GM19372 (cell line): ENCODE results near the gene PTCH2.

Source experiments
- ATAC-seq: cut with Tn5 transposase; IDR thresholded peaks from one replicate; pipeline ENCODE4 v1.9.1; 2021; ENCODE audit warnings: mild to moderate bottlenecking, low read depth, moderate library complexity; ENCODE audit not compliant: unreplicated experiment

Gene PTCH2, protein sequence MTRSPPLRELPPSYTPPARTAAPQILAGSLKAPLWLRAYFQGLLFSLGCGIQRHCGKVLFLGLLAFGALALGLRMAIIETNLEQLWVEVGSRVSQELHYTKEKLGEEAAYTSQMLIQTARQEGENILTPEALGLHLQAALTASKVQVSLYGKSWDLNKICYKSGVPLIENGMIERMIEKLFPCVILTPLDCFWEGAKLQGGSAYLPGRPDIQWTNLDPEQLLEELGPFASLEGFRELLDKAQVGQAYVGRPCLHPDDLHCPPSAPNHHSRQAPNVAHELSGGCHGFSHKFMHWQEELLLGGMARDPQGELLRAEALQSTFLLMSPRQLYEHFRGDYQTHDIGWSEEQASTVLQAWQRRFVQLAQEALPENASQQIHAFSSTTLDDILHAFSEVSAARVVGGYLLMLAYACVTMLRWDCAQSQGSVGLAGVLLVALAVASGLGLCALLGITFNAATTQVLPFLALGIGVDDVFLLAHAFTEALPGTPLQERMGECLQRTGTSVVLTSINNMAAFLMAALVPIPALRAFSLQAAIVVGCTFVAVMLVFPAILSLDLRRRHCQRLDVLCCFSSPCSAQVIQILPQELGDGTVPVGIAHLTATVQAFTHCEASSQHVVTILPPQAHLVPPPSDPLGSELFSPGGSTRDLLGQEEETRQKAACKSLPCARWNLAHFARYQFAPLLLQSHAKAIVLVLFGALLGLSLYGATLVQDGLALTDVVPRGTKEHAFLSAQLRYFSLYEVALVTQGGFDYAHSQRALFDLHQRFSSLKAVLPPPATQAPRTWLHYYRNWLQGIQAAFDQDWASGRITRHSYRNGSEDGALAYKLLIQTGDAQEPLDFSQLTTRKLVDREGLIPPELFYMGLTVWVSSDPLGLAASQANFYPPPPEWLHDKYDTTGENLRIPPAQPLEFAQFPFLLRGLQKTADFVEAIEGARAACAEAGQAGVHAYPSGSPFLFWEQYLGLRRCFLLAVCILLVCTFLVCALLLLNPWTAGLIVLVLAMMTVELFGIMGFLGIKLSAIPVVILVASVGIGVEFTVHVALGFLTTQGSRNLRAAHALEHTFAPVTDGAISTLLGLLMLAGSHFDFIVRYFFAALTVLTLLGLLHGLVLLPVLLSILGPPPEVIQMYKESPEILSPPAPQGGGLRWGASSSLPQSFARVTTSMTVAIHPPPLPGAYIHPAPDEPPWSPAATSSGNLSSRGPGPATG

DNA sequence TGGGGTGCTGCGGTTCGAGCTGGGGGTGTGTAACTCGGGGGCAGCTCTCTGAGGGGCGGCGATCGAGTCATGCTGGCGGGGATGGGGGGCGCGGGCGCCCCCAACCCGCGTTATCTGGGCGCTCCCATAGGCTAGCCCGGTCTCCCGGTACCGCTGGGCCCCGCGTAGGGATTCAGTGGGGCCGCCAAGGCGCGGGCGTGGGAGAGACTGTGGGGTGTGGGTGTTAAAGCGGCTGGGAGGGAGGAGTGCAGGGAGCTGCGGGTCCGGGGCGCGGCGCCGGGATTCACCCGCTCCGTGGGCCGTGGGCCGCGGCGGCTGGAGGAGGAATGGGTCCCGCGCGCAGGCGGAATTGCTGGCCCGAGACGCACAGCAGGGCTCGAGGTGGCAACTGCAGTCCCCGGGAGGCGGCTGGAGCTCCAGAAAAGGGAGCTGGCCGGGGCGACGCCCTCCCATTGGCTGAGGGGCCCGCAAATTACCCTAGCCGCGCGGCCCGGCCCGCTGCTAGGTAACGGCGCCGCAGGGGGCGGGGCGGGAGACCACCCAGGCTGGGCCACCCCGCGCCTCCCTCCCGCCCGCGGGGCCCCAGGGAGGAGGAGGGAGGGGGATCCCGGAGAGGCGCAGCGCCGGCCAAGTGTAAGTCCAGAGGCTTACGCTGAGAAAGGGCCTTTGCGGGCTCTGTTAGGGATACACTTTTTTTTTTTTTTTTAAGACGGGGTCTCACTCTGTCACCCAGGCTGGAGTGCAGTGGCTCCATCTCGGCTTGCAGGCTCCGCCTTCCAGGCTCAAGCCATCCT is at the start of gene PTCH2:
PTCH2 (minus strand) TSS at position 392 of the 794 bp plus-strand sequence; CDS start at position 71, 321 bp downstream.
- ATAC-seq: no peak

DNA sequence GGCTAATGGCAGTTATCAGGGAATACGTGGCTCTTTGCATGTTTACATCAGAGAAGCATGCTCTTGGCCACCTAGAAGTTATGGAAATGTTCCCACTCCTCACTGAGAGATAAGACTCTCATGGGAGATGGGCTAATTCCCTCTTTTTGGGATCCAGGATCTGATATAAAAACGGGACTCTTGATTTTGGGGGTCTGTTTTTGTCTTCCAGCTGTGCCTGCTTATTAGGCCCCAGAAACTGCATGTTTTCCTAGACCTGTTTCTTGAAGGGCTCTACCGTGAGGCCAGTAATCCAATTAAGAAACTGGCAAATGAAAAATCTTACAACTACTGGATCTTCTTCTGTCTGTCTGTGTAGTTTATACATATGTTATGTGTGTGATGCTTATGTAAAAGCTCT is 47.0 kb upstream of the PTCH2 start:
- no peak for ATAC-seq

DNA sequence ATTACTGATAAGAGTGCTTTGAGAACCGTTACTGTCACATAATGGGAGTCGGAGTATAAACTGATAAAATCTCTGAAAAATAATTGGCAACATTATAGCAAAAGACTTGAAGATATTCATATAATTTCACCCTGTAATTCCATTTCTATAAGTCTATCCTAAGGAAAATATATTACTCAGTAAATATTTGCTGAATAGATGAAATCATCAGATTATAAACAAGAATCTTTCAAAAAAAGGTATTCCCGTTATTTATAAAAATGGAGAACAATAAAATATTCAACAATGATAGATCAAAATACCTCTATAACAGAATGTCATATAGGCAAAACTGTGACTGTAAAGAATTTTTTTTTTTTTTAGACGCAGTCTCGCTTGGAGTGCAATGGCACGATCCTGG is 42.4 kb upstream of the PTCH2 start:
- ATAC-seq: no peak

DNA sequence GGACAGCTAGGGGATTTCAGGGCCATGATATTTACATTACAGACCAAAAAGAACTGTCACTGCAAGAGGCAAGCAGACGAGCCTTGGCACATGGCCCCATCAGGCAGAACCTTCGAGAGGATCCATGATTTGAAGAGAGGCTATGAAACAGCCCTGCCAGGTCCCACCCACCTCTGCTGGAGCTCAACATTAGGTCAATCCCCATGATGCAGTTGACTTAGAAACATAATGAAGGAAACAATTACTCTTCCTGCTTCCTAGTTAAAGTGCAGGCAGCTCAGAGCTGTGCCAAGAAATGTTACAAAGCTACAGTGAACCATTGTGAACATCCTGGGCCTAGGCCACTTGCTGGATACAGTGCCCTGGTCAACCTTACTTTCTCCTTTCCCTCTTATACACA is 41.7 kb upstream of the PTCH2 start:
- no peak for ATAC-seq

DNA sequence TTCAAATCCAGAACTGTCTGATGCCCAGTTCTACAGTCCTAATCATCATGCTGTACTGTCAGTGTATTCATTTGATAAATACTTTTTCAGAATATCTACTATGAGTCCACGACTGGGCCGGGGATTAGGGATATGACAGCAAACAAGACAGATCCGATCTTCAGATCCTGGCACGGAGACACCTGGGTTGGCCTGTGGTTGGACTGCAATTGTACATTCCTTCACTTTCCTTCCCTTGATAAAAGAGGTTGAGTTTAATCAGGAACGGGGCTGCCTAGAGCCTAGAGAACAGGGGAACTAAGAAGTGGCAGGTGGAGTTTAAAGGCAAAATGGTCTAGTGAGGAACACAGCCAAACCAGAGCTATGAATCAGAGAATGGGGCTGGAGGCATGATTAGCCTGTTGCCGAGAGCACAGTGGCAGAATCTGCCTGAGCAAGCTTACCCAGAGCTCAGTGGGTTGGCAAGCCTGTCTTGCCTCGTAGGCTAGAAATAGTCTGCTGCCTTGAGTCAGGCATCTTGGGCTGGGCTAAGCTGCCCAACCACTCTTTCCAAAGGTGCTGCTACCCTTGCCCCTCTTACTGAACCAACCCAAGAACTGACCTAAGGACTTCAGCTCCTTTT is 38.1 kb upstream of the PTCH2 start:
- ATAC-seq: no peak

DNA sequence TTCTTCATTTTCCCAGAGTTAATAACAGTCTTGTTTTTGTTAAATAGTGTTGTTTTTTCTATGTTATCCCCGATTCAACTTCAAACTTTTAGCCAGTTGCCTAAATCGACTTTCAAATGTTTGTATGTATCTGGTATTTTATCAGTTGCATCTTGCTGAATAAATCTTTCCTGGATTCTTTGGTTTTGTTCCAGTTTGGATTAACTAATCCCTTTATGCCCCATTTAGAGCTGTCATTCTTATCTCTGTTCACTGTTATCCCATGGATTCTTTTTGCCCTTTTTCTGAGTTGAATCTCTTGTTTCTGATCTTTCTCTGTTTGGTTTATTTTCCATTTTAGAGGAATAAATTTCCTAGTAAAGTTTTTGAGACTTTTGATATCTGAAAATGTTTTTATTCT is 31.1 kb upstream of the PTCH2 start:
- no peak for ATAC-seq

DNA sequence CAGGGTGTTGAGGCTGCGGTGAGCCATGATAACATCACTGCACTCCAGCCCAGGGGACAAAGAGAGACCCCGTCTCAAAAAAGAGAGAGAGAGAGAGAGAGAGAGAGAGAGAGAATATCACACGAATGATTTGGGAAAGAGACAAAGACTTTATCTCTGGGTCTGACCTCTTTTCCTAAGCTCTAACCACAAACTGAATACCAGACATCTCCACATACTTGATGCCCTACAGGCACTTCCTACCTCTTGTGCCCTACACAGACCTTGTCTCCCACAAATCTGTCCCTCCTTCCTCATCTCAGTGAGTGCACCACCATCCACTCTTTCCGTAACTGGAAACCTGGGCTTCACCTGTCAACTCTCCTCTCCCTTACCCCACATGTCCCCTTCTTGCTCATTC is 27.0 kb upstream of the PTCH2 start:
- ATAC-seq: no peak

DNA sequence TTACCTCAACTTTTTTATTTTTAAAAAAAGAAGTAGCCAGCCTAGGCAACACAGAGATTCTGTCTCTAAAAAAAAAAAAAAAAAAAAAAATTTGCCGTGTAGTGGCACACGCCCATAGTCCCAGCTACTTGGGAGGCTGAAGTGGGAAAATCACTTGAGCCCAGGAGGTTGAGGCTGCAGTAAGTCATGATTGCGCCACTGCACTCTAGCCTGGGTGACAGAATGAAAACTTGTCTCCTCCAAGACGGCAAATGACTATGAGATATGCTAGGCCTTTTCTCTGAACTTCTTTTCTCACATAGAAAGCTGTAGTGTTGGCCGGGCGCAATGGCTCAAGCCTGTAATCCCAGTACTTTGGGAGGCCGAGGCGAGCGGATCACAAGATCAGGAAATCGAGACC is 24.7 kb upstream of the PTCH2 start:
- no peak for ATAC-seq

DNA sequence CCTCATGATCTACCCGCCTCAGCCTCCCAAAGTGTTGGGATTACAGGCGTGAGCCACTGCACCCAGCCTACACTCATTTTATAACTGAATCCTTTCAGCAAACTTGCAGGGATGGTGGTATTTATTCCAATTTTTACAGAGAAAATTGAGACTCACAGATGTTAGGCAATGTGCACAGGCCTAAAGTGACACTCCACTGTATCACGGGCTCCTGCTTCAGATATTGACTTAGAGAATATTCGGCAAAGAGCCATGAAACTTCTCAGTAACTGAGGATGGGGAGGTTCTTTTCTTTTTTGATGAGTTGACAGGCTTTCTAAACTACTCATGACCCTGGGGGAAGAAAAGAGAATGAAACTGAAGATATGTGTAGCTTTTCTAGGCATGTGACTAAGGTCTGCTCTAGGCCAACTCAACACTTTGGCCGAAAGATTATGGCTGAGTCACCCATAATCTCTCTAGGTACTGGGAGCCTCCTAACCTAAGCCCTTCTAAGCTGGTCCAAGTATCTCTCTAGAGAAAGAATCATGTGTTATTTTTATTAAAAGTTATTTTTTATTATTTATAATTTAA is 19.9 kb upstream of the PTCH2 start:
- no peak for ATAC-seq

DNA sequence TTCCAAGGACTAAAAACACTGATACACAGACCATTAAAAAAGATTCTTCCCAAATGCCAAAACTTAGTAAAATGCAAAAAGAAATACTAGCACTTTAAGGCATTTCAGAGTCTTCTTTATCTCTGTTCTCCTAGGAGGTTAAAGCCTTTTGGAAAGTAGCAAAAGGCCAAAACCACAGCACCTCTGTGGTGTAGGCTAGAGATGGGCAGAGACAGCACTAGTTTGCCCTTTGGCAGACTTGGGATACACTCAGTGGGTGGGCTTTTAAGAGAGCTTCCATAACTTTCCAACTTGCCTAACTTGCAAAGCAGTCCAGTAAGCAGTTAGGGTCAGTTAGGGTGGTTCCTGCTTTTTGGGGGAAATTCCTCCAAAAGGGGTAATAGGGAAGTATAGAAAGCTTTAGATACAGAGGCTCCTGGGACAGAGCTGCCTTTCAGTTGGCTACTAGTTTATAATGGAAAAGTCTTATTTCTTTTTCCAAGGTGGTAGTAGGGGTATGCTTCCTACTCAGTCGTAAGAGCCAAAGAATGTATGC is 17.9 kb upstream of the PTCH2 start:
- ATAC-seq: no peak

DNA sequence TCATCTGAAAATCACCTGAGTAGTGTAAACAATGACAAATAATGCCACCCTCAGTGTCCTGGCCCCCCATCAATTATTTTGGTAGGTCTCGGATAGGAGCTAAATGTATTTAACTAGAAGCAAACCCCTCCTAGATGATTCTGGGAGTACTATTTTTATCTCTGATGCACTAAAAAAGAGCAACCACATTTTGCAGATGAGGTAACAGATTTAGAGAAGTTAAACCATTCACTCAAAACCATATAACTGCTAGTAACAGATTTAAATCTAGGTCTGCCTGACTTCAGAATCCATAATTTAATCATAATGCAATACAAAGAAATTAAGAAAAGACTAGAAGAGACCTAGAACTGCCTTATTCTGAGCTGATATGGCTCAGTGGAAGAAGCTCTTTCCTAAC is 17.3 kb upstream of the PTCH2 start:
- no peak for ATAC-seq

DNA sequence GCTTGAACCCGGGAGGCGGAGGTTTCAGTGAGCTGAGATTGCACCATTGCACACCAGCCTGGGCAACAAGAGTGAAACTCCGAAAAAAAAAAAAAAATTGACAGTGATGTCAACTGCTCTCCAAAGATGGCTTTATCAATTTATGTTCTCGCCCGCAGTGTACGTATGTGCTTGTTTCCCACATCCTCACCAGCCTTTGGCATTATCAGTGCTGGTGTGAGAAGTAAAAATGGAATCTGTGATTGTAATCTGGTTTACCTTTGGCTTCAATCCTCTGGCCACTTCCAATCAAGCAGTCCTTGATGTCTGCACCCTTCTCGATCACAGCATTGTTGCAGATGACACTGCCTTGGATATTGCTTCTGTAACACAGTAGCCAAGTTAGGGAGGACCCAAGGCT is 14.4 kb upstream of the PTCH2 start:
- ATAC-seq: no peak

DNA sequence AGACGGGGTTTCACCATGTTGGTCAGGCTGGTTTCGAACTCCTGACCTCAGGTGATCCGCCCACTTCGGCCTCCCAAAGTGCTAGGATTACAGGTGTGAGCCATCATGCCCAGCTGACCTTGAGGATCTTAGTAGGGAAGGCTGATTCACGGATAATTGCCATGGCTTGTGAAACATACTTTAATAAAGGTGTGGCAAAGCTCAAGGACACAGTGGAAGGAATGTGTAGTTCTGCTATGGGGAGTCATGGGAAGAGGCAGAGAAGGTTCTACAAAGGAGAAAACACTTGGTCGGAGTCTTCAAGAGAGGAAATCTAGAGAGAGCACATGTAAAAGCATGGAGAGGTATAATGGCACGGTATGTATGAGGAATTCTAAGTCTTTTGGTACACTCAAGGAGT is 12.7 kb upstream of the PTCH2 start:
- no peak for ATAC-seq

DNA sequence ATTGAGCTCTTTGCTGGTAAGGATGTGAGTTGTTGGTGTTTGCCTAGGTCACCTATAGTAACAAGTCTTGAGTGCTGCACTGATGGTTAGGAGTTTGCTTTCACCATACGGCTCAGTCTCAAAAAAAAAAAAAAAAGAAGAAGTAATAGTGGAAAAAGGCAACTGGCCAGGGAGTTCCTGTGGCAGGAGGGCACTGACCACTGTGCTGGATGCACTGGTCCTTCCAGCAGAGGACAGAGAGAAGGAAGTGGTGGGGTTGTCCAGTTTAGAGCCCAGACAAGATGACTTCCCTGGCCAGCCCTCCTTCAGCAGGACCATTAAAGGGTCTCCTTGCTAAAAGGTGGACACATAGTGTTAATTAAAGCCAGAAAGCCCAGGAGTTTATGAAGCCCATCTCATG is 11.9 kb upstream of the PTCH2 start:
- no peak for ATAC-seq

DNA sequence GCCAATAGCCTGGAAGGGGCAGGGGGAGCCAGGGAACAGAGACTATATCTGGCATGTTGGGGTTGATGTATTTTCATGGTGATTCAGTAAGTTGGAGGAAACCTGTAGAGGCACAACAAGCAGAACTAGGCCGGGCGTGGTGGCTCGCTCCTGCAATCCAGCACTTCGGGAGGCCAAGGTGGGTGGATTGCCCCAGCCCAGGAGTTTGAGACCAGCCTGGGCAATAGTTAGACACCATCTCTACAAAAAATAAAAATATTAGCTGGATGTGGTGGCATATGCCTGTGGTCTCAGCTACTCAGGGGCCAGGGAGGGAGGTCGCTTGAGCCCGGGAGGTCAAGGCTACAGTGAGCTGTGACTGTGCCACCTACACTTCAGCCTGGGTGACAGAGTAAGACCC is 10.1 kb upstream of the PTCH2 start:
- ATAC-seq: no peak

DNA sequence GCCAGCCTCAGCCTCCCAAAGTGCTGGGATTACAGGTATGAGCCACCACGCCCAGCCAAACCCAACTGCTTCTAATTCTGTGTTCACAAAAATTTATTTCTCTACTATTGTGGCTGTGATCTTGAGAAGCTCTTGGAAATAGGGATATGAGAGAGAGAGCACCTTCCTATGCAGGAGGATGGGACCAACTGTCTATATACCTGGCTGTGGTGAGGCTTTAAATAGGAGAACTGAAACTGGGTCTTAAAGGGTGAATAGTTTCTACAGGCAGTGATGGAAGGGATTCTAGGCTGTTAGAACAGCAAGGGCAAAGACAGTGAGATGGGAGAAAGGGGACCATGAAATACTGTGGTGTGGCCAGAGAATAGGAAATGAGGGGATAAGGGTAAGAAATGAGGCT is 8.3 kb upstream of the PTCH2 start:
- no peak for ATAC-seq

DNA sequence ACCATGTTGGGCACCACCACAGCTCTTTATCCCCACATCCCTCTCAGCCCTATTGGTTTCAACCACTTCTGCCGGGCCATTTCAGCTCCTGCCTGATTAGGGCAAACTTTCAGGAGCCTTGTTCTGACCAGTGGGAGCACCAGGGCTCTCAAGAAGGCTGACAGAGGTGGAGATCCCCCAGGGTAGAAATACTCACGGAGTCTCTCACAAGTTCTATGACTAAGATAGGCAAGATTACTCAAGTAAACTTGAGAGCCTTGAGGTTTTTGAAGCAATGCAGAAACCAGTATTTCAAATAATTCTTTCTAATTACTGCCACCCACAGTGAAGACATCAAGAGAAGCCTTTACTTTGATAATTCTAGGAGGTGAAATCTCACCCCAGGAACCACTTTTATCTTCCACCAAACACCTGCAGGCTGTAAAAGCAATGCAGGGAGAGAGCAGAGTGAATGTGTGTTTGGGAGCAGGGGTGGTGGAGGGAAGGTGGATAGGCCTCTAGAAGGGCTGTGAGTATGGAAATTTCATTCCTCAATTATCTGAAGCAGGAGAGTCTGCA is 6.6 kb upstream of the PTCH2 start:
- no peak for ATAC-seq

DNA sequence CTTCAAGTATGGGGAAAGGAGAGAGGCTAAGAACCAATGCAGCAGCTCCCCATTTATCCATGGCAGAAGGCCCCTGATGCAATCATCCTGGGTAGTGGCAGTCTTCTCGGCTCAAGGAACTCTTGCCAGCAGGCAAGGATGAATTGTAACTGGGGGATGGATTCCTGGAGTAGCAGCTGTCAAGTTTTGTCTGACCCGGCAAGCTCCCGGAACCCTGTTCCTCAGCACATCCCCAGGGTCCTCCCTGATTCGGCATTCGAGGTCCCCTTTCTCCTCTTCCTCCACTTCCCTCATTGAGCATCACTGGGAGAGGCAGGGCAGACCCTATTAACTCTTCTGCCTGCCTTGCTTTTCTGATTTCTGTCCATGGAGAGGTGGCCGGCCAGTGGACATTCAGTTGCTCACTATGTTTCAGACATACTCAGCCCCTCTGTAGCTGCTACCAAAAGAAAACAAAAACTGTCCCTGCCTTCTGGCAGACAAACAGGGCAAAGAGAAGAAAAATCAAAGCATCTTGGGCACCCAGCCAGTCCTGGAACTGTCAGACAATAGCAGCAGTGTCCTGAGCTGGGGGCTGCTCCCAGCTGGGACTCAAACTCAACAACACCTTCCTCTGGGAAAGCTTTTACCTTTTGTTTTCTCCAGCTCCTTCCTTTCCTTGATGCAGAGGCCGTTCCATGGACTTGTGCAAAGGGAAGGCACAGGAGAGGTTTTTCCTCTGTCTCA is 5.6 kb upstream of the PTCH2 start:
- ATAC-seq: no peak
